Putamen (tissue), 1 donor: ENCODE measurements around the gene CHD6.

Experiments
- DNase-seq: peaks from one replicate; pipeline ENCODE4 v3.0.0-alpha.2; 2016; ENCODE audit warnings: low spot score

CHD6 gene

DNA sequence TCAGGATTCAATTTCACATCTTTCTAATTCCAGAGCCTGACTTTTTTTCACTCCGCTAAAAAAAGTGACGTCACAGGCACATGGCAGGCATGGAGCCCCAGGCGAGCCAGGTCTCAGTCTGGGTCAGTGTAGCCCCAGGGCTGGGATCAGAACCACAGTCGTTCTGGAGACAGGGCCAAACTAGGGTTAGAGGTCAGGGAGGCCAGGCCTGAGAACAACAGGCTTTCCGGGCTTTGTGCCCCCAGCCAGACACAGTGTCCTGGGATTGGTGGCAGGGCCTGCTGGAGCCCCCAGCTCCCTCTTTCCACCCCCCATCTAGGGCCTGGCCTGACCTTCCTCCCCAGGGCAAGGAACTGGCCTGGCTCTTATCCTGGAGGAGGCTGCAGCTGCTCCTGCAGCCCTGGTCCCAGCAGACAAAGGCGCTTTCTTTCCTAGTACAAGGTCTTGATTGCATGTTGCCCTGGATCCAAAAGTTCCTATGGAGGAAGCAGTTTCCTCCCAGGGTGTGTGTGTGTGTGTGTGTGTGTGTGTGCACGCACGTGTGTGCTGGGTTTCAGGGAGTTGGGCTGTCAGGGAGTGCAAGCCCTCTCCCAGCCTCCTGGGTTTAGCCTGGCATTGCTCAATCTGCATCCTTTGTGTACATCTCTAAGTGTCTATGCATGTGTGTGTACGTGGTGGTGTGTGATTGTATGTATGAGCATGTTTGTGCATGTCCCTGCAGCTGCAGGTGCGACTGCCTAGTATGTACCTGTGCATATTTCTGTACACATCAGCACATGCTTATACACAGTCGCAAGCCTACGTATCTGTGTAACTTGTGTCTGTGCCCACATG is 225.1 kb downstream of the CHD6 start:
- peak; percentile 74 for DNase-seq

GRCh38 chr20:41392295-41392694 is 225.9 kb downstream of the CHD6 start:
- no peak for DNase-seq

DNA sequence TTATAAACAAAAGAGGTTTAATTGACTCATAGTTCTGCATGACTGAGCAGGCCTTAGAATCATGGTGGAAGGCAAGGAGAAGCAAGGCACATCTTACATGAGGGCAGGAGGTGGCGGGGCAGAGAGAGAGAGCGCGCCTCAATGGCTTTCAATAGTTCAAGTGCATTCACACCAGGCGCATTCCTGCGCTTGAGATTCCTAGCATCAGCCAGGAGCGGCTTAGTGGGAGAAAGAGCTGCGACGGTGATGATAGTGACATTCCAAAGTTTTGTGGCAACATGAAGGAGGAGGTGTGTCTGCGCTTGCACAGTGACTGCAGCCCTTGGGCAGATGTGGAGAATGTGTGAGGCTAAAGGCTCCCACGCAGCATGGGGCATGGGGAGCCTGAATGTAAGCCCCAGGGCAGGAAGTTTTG is 226.6 kb downstream of the CHD6 start:
- no peak for DNase-seq

DNA sequence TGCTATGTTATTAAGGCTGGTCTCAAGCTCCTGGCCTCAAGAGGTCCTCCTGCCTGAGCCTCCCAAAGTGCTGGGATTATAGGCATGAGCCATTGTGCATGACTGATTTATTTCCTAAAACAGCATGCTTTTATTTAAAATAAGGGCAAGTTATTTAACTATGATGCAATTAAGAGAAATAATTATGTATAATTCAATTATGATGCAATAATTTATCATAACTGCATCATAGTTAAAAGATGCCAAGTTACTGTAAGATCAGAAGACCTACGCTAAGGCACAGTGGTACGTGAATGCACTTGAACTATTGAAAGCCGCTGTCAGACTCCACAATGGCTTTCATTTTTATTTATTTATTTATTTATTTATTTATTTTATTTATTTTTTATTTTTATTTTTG is 227.3 kb downstream of the CHD6 start:
- DNase-seq: no peak

DNA sequence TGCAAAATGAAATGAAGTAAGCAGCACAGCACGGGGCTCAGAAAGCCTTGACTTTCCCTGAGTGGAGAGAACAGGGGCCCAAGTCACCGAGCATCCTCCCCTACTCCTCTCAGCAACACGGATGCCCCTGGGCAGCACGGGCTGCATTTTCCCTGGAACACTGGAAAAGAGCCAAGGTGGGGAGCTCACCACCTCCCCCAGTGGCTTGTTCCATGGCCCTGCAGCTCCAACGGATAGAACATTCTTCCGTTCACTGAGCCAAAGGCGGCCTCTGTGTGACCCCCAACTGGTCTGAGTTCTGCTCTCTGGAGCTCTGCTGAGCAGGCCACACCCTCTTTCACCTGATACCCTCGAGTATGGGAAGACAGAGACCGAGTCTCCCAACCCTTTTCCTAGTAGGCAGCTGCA is 230.7 kb downstream of the CHD6 start:
- DNase-seq: no peak

- DNase-seq: no peak
Measured at GRCh38 chr20:41386502-41387427, 231.4 kb downstream of the CHD6 start.

GRCh38 chr20:41382791-41383305 is 235.3 kb downstream of the CHD6 start:
- no peak for DNase-seq

GRCh38 chr20:41380551-41381193 is 237.5 kb downstream of the CHD6 start:
- DNase-seq: no peak

GRCh38 chr20:41379551-41379950 is 238.6 kb downstream of the CHD6 start:
- DNase-seq: no peak

DNA sequence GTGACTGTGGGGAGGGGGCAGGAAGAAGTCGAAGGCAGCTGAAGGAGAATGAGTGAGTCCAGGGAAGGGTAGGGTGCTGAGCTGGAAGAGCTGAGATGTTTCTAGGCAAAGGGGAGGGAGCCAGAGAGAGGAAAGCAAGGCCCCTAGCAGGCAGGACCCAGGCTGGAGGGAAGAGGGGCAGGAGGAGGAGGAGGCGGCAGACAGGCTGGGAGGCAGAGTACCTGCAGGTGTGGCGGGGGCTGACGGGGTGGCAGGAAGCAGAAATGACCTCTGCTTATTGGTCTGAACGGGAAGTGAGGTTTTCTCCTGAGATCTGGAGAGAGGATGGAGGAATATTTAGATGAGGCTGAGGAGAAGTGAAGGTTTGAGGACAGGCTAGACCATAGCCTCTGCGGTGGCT is 240.9 kb downstream of the CHD6 start:
- DNase-seq: no peak

DNA sequence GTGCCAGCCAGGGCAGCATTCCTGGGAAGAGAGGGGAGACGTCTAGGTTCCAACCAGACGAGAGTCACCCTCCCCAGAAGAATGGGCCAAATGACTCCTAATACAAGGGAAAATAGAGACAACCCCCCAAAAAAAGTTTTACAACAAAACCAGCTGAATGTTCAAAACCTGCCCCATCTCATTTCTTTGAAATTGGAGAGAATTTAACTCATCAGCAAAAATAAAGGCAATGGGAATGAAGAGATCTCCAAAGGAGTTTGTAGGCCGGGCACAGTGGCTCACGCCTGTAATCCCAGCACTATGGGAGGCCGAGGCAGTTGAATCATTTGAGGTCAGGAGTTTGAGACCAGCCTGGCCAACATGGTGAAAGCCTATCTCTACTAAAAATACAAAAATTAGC is 241.8 kb downstream of the CHD6 start:
- DNase-seq: no peak

DNA sequence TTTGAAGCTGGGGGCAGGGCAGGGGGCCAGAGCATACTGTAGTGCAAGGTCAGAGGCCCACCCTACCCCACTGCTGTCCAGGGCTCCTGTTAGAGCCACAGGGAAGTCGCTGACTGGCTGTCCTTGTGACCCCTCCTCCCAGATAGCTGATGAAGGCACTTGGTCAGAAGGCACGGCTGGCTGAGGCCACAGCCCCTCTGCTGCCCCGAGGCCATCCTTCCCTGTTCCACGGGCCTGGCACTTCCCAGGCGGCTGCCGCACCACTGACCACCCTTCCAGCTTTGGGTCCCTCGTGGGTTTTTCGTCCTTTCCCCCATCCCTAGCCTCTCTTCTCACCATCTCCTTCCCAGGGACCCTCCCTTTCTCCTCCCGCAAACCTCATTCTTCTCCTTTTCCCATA is 242.3 kb downstream of the CHD6 start:
- DNase-seq: no peak

DNA sequence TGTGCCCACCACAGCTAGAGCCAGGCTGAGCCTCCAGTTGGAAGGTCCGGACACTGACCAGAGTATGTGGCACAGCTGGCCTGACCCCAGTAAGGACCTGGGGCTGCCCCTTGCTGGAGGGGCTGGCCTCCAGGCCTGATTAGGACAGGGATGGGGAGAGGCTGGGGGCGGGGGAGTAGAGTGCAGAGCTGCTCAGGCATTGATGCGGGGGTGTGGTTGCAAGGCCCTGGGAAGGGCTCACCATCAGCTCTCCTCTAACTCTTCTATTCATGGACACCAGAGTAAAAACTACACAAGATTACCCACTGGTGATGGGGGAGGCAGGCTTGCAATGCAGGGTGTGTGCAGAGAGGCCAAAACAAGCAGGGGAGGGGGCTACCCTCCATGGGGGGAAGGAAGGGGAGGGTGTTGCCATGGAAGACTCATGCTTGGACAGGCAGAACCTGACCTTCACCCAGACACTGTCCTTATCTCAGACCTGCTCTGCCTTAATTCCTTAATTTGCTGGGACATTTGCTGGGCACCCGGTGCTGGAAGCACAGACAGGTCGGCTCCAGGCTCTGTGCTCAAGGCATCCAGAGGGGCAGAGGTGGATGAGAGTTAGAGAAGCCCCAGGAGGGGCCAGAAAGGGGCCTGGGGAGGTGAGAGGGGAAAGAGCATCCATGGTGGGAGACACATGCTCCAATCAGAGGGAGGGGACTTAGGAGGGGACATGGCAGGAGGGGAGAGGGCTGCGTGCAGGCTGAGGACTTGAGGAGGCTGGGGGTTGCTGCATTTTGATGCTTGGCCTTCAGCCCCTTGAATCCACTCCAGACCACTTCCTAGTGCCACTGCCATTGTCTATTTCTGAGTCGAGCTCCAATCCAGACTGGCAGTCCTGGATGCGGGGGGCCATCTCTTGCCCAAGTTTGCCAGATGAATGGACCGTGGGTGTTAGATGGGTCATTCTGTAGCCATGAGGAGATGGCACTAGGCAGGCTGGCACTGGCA is 244.0 kb downstream of the CHD6 start:
- no peak for DNase-seq

- no peak for DNase-seq
Measured at GRCh38 chr20:41373251-41373783, 244.9 kb downstream of the CHD6 start.

GRCh38 chr20:41371371-41371770 is 246.8 kb downstream of the CHD6 start:
- no peak for DNase-seq

- no peak for DNase-seq
Measured at GRCh38 chr20:41370176-41370575, 248.0 kb downstream of the CHD6 start.

DNA sequence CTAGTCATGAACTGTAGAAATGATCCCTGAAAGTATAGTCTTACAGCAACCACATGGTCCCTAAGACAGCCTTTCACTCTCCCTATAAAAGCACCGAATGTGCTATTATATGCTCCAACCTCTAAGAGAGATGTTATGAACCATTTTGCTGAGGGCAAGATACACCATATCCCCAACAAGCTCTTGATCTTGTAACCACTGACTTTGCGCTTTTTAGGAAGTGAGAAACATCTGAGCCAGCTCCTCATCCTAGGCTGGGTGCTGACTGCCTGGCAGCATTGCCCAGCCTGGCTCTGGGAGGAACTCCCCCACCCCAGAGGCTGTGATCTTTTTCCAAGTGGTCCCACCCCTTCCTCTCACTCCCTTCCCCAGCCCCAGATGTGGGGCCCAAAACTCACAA is 248.5 kb downstream of the CHD6 start:
- no peak for DNase-seq

GRCh38 chr20:41367956-41368355 is 250.2 kb downstream of the CHD6 start:
- DNase-seq: no peak

GRCh38 chr20:41367393-41367695 is 250.8 kb downstream of the CHD6 start:
- DNase-seq: no peak

DNA sequence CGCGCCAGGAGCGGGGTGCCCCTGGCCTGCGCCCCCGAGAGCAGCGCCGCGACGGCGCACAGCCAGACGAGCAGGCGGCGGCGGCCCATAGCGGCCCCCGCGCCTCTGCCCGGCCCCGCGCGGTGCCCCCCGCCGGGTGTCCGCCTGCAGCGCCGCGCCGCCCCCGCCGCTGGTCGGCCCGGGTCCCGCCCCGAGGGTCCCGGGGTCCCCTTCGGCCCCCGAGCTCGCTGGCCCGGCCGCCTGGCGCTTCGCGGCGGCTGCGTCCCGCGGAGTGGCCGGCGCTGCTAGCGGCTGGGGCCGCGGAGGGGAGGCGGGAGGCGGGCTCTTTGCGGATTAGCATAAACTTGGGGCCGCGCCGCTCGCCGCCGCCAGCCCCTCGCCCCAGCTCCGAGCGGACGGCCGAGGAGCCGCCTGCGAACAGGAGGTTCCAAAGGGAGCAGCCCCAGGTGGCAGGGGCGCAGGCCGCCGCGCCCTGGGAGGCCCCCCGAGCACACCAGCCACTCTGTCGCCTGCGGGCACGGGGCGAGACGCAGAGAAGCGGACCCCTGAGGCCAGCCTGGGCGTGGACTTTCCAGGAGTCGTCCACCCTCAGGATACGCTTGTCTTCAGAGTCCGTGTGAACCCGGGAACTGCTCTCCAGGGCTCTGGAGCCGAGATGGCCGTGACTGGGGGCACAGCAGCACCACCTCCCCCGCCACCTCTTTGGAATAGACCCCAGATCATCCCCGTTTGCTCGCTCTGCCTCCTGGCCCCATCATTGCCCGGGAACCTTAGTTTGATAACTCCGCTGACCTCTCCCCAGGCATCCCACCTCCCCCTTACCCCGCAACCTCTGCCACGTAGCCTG is 251.4 kb downstream of the CHD6 start, which contains the start of gene EMILIN3:
TSS of gene EMILIN3 (minus strand) at position 273 of the 847 bp plus-strand sequence. CDS start at position 89, 184 bp downstream.
- no peak for DNase-seq
